ENCODE measurements around the gene PLBD2. TPM values are rescaled to one million over a fixed set of nuclear protein-coding genes. Genes with fewer than 3 reads are reported as not detected.

The PLBD2 gene
- total and polyA plus RNA-seq, 9 of the 15 experiments (the other 6 are each of a cell fraction or from before 2014, with no cell fraction given) = 2.4 to 37.4 (median 6.0) TPM

GRCh38 chr12:113440336-113440735, 81.9 kb downstream of the PLBD2 start (continued):
- TF ChIP-seq E2F8 (IDR thresholded peaks at IDR 0.05; ENCODE audit: low read depth, partially characterized antibody) (no peak), ZNF76 (CRISPR knock-in tag; IDR thresholded peaks at IDR 0.05; ENCODE audit: borderline replicate concordance) (no peak)

Other genes with a start within 250 kb of the PLBD2 start
Only the 7 nearest of the 9 such genes appear.
- 100 and 135 TPM in 2 replicates for gene DDX54, start 173.1 kb upstream of the PLBD2 start, total RNA-seq (2014; rRNA removed)
- 23.9 and 25.8 TPM in 2 replicates for gene DDX54, start 173.1 kb upstream of the PLBD2 start, total RNA-seq (2014; rRNA removed; fragmentation: Illumina TruSeq; extraction: Trizol)
- 48.5 and 51.4 TPM in 2 replicates for gene DDX54, start 173.1 kb upstream of the PLBD2 start, total RNA-seq (2015; rRNA removed; fragmentation: Illumina TruSeq; extraction: Trizol)
- 128 and 132 TPM in 2 replicates for gene DDX54, start 173.1 kb upstream of the PLBD2 start, total RNA-seq (2021)
- gene DDX54, start 173.1 kb upstream of the PLBD2 start, polyA plus RNA-seq (2011; rRNA removed) = 56.6 and 80.5 TPM in 2 replicates
- gene DDX54, start 173.1 kb upstream of the PLBD2 start, polyA plus RNA-seq (2014; fragmentation: Illumina TruSeq; extraction: Trizol) = 44.4 and 77.7 TPM in 2 replicates
- gene DDX54, start 173.1 kb upstream of the PLBD2 start, polyA plus RNA-seq (2014; fragmentation: Nextera tagmentation; extraction: Ambion mirVana) = 1 to 10 TPM; 1.4 to 3.1 TPM
- gene DDX54, start 173.1 kb upstream of the PLBD2 start, polyA plus RNA-seq (2014; rRNA removed) = 74.4 and 107 TPM in 2 replicates
- 40.4 and 52.0 TPM in 2 replicates for gene RITA1, start 172.9 kb upstream of the PLBD2 start, total RNA-seq (2014; rRNA removed)
- gene RITA1, start 172.9 kb upstream of the PLBD2 start, total RNA-seq (2014; rRNA removed; fragmentation: Illumina TruSeq; extraction: Trizol) = 12.7 and 15.6 TPM in 2 replicates
- 34.3 and 36.7 TPM in 2 replicates for gene RITA1, start 172.9 kb upstream of the PLBD2 start, total RNA-seq (2015; rRNA removed; fragmentation: Illumina TruSeq; extraction: Trizol)
- gene RITA1, start 172.9 kb upstream of the PLBD2 start, total RNA-seq (2021) = 34.9 and 38.9 TPM in 2 replicates
- 17.6 and 17.9 TPM in 2 replicates for gene RITA1, start 172.9 kb upstream of the PLBD2 start, polyA plus RNA-seq (2011; rRNA removed)
- gene RITA1, start 172.9 kb upstream of the PLBD2 start, polyA plus RNA-seq (2014; fragmentation: Illumina TruSeq; extraction: Trizol) = 18.0 and 27.7 TPM in 2 replicates
- gene RITA1, start 172.9 kb upstream of the PLBD2 start, polyA plus RNA-seq (2014; fragmentation: Nextera tagmentation; extraction: Ambion mirVana) = 1 to 10 TPM; 2.8 to 3.5 TPM
- 26.4 and 35.0 TPM in 2 replicates for gene RITA1, start 172.9 kb upstream of the PLBD2 start, polyA plus RNA-seq (2014; rRNA removed)
- 6.4 and 9.2 TPM in 2 replicates for gene TPCN1, start 137.1 kb upstream of the PLBD2 start, total RNA-seq (2014; rRNA removed)
- gene TPCN1, start 137.1 kb upstream of the PLBD2 start, total RNA-seq (2014; rRNA removed; fragmentation: Illumina TruSeq; extraction: Trizol) = 5.5 and 6.1 TPM in 2 replicates
- 7.4 and 7.8 TPM in 2 replicates for gene TPCN1, start 137.1 kb upstream of the PLBD2 start, total RNA-seq (2015; rRNA removed; fragmentation: Illumina TruSeq; extraction: Trizol)
- gene TPCN1, start 137.1 kb upstream of the PLBD2 start, total RNA-seq (2021) = 23.8 and 27.2 TPM in 2 replicates
- gene TPCN1, start 137.1 kb upstream of the PLBD2 start, polyA plus RNA-seq (2011; rRNA removed) = 12.8 and 18.9 TPM in 2 replicates
- gene TPCN1, start 137.1 kb upstream of the PLBD2 start, polyA plus RNA-seq (2014; fragmentation: Illumina TruSeq; extraction: Trizol) = 16.2 and 17.0 TPM in 2 replicates
- gene TPCN1, start 137.1 kb upstream of the PLBD2 start, polyA plus RNA-seq (2014; fragmentation: Nextera tagmentation; extraction: Ambion mirVana) = 1 to 10 TPM in 1 of 2 experiments, under 1 TPM in 1; 0.80 to 1.1 TPM
- 19.2 and 19.3 TPM in 2 replicates for gene TPCN1, start 137.1 kb upstream of the PLBD2 start, polyA plus RNA-seq (2014; rRNA removed)
- gene SLC8B1, start 23.5 kb upstream of the PLBD2 start, total RNA-seq (2014; rRNA removed) = 18.5 and 26.3 TPM in 2 replicates
- 12.6 and 18.1 TPM in 2 replicates for gene SLC8B1, start 23.5 kb upstream of the PLBD2 start, total RNA-seq (2014; rRNA removed; fragmentation: Illumina TruSeq; extraction: Trizol)
- gene SLC8B1, start 23.5 kb upstream of the PLBD2 start, total RNA-seq (2015; rRNA removed; fragmentation: Illumina TruSeq; extraction: Trizol) = 21.0 and 21.2 TPM in 2 replicates
- 31.8 and 34.1 TPM in 2 replicates for gene SLC8B1, start 23.5 kb upstream of the PLBD2 start, total RNA-seq (2021)
- 18.2 and 25.0 TPM in 2 replicates for gene SLC8B1, start 23.5 kb upstream of the PLBD2 start, polyA plus RNA-seq (2011; rRNA removed)
- 23.0 and 24.1 TPM in 2 replicates for gene SLC8B1, start 23.5 kb upstream of the PLBD2 start, polyA plus RNA-seq (2014; fragmentation: Illumina TruSeq; extraction: Trizol)
- gene SLC8B1, start 23.5 kb upstream of the PLBD2 start, polyA plus RNA-seq (2014; fragmentation: Nextera tagmentation; extraction: Ambion mirVana) = under 1 TPM; 0.86 to 0.87 TPM
- gene SLC8B1, start 23.5 kb upstream of the PLBD2 start, polyA plus RNA-seq (2014; rRNA removed) = 25.2 and 26.5 TPM in 2 replicates
- 0.24 TPM in 1 of 2 replicates, not detected in the other for gene SDS, start 45.3 kb downstream of the PLBD2 start, total RNA-seq (2014; rRNA removed)
- 0.07 TPM in 1 of 2 replicates, not detected in the other for gene SDS, start 45.3 kb downstream of the PLBD2 start, total RNA-seq (2014; rRNA removed; fragmentation: Illumina TruSeq; extraction: Trizol)
- 0.60 and 1.1 TPM in 2 replicates for gene SDS, start 45.3 kb downstream of the PLBD2 start, total RNA-seq (2015; rRNA removed; fragmentation: Illumina TruSeq; extraction: Trizol)
- 0.18 and 0.22 TPM in 2 replicates for gene SDS, start 45.3 kb downstream of the PLBD2 start, total RNA-seq (2021)
- gene SDS, start 45.3 kb downstream of the PLBD2 start, polyA plus RNA-seq (2011; rRNA removed) = 0.07 TPM in 1 of 2 replicates, not detected in the other
- gene SDS, start 45.3 kb downstream of the PLBD2 start, polyA plus RNA-seq (2014; fragmentation: Illumina TruSeq; extraction: Trizol) = 0.09 and 0.10 TPM in 2 replicates
- under 1 TPM; 0.07 to 0.23 TPM for gene SDS, start 45.3 kb downstream of the PLBD2 start, polyA plus RNA-seq (2014; fragmentation: Nextera tagmentation; extraction: Ambion mirVana)
- gene SDS, start 45.3 kb downstream of the PLBD2 start, polyA plus RNA-seq (2014; rRNA removed) = 0.15 and 0.30 TPM in 2 replicates
- 7.4 and 9.1 TPM in 2 replicates for gene SDSL, start 63.8 kb downstream of the PLBD2 start, total RNA-seq (2014; rRNA removed)
- gene SDSL, start 63.8 kb downstream of the PLBD2 start, total RNA-seq (2014; rRNA removed; fragmentation: Illumina TruSeq; extraction: Trizol) = 1.1 and 1.7 TPM in 2 replicates
- gene SDSL, start 63.8 kb downstream of the PLBD2 start, total RNA-seq (2015; rRNA removed; fragmentation: Illumina TruSeq; extraction: Trizol) = 6.3 and 7.8 TPM in 2 replicates
- 8.4 and 9.1 TPM in 2 replicates for gene SDSL, start 63.8 kb downstream of the PLBD2 start, total RNA-seq (2021)
- 9.8 and 10.9 TPM in 2 replicates for gene SDSL, start 63.8 kb downstream of the PLBD2 start, polyA plus RNA-seq (2011; rRNA removed)
- 3.0 and 7.1 TPM in 2 replicates for gene SDSL, start 63.8 kb downstream of the PLBD2 start, polyA plus RNA-seq (2014; fragmentation: Illumina TruSeq; extraction: Trizol)
- gene SDSL, start 63.8 kb downstream of the PLBD2 start, polyA plus RNA-seq (2014; fragmentation: Nextera tagmentation; extraction: Ambion mirVana) = 1 to 10 TPM in 1 of 2 experiments, under 1 TPM in 1; 0.31 to 2.0 TPM
- gene SDSL, start 63.8 kb downstream of the PLBD2 start, polyA plus RNA-seq (2014; rRNA removed) = 11.0 and 13.4 TPM in 2 replicates
- 0.05 TPM in 1 of 2 replicates, not detected in the other for gene LHX5, start 113.3 kb downstream of the PLBD2 start, total RNA-seq (2014; rRNA removed)
- not detected in 2 replicates for gene LHX5, start 113.3 kb downstream of the PLBD2 start, total RNA-seq (2014; rRNA removed; fragmentation: Illumina TruSeq; extraction: Trizol)
- not detected in 2 replicates for gene LHX5, start 113.3 kb downstream of the PLBD2 start, total RNA-seq (2015; rRNA removed; fragmentation: Illumina TruSeq; extraction: Trizol)
- gene LHX5, start 113.3 kb downstream of the PLBD2 start, total RNA-seq (2021) = 0.04 and 0.16 TPM in 2 replicates
- 0.09 and 0.17 TPM in 2 replicates for gene LHX5, start 113.3 kb downstream of the PLBD2 start, polyA plus RNA-seq (2011; rRNA removed)
- gene LHX5, start 113.3 kb downstream of the PLBD2 start, polyA plus RNA-seq (2014; fragmentation: Illumina TruSeq; extraction: Trizol) = not detected in 2 replicates
- not detected for gene LHX5, start 113.3 kb downstream of the PLBD2 start, polyA plus RNA-seq (2014; fragmentation: Nextera tagmentation; extraction: Ambion mirVana)
- gene LHX5, start 113.3 kb downstream of the PLBD2 start, polyA plus RNA-seq (2014; rRNA removed) = 0.08 TPM in 1 of 2 replicates, not detected in the other

Measured in K562 (cell line).